ENCODE measurements around the gene DNAJA1.
A peak's percentile ranks its signal among the peaks of the same experiment; 100 is the strongest.
"Not testable (repeated sequence)": the region's sequence is repeated elsewhere in the genome, so short reads cannot be mapped to it uniquely, and the experiment has no call there.

Gene DNAJA1

DNA sequence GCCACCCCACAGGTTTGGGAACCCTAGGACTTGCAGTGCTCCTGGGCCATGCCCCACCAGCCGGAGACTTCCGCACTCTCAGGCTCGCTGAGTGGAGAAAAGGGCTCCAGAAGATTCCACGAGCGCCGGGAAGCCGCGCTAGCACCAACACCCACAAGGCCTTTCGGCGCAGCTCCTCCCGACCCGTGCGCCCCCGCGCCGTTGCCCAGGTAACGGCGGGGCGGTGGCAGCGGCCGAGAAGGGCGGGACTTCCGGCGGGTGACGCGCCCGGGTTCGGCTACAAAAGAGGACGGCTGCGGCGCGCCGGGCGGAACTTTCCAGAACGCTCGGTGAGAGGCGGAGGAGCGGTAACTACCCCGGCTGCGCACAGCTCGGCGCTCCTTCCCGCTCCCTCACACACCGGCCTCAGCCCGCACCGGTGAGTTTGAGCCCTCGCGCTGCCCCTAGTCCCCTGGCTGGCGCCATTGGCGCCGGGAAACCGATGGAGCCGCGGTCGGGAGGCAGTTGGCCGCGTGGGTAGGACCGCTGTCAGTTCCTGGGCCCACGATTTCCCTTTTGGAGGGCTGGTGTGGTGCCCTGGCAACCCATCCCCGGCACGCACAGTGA, at the start of gene DNAJA1:
DNAJA1 (plus strand) TSS at position 308 of the 606 bp plus-strand sequence. CDS start 1,212 bp downstream, outside the sequence.
- peak; percentile 91 for DNase-seq

DNA sequence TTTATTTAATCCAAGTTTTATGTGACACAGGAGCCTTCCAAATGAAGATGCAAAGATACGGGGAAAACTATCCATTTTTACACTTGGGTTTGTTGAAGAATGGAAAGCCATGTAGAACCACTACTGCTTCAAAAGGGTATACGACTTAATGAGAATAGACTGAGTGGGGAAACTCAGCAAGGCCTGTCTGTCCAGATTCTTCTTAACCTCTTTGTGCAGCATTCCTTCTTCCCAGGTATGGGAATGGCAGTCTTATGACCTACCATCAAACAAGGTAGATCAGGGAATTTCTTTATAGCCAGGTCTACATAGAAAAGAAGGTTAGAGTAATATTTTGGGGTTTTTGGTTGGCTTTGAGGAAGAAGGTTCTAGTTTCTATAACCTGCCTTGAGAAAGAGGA, 47.0 kb upstream of the DNAJA1 start:
- DNase-seq = no peak

DNA sequence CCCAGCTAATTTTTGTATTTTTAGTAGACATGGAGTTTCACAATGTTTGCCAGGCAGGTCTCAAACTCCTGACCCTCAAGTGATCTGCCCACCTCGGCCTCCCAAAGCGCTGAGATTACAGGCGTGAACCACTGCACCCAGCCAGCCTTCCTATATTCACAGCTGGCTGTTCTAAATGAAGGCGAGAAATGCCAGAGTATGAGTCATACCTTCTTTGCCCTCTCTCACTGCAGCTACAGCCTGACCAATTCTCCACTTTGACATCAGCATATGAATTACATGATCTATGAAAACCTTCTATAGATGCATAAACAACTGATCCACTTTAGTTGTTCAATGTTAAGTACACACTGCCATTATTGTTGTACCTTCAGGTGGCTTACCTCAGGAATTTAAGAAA, 38.1 kb upstream of the DNAJA1 start:
- DNase-seq = no peak

DNA sequence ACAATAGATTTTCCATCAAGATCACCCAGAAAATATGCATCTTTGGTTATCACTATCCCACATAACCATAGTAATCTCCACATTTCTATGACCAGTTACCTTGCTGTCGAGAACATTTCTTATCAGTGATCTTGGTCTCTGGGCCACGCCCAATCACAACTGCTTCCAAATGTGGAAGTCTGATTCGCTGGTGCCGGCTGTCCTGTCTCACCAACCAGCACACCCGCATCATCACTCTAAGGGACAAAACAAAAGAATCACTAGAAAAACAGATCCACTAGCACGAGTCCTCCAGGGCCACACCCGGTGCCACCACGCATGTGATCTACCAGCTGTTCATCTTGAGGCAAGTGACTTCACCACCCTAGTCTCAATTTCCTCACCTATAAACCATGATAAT, 35.4 kb upstream of the DNAJA1 start:
- no peak for DNase-seq

DNA sequence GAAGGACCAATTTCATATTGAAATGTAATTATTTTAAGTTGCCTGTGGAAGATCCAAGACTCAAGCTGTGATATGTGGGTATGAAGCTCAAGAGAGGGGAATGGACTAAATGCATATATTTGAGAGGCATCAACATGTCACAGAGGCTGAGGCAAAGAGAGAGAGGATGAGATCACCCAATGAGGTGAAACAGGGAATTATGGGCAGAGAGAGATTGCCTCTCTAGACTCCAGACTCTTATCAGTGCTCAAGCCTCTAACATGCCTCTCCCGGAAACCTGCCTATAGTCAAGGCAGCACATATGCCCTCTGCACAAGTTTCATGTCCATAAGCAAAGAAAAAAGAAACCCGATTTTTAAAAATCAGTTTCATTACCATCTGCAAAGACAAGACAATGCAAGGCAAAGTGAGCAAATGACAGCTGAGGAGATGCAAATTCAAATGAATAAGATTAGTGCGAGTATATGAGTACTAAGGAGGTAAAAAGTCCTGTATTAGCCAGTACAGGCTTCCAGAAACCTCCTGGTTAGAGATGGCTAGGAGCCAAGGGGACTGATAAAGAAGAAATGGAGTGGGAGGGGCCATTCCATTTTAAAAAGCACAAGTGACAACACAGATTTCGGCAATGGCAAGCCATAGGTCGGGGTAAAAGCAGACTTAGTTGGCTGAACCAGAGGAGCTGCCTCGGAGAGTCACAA, 33.0 kb upstream of the DNAJA1 start:
- no peak for DNase-seq

DNA sequence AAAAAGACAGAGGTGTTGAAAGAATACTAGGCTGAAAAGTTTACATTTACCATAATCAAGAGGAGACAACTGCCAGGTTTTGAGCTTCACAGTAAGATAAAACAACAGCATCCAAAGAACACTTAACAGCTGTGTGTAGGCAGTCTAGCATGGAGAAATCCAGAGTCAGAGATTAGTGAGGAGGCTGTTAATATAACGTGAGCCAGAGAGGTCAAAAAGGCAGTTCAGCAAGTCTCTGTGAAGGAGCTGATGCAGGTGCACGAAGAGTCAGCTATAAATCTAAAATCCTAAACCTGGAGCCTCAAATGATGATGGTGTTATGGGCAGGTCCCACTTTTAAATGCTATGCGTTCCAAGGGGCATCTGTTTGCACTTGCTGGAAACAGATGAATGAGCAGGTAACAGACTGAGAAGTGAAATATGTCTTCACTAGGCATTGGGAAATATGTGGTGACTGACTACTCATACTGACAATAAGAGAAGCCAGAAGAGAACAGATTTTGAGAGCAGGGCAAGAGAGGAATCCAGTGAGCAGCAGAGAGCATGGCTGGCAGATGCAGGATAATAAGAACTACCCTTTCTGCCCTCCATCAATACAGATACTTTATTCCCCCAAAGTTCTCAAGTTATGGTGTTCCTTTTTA, 32.4 kb upstream of the DNAJA1 start:
- DNase-seq = no peak

DNA sequence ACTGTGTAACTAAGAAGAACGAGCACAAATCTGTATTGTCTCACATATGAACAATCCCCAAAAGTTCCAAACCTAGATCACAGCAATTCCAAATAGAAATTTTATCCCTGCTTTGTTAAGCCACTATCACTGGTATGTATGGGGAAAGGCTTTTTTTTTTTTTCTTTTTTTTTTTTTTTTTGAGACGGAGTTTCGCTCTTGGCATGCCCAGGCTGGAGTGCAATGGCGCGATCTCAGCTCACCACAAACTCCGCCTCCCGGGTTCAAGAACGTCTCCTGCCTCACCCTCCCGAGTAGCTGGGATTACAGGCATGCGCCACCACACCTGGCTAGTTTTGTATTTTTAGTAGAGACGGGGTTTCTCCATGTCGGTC, 24.4 kb upstream of the DNAJA1 start:
- DNase-seq = not testable (repeated sequence)

DNA sequence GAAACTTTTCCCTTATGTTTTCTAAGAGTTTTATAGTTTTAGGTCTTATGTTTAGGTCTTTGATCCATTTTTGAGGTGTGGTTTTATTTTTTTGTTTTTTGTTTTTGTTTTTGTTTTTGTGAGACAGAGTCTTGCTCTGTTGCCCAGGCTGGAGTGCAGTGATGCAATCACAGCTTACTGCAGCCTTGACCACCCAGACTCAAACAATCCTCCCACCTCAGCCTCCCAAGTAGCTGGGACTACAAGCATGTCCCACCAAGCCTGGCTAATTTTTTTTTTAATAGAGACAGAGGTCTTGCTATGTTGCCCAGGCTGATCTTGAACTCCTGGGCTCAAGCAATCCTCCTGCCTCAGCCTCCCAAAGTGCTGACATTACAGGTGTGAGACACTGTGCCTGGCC, 19.7 kb upstream of the DNAJA1 start:
- not testable (repeated sequence) for DNase-seq

DNA sequence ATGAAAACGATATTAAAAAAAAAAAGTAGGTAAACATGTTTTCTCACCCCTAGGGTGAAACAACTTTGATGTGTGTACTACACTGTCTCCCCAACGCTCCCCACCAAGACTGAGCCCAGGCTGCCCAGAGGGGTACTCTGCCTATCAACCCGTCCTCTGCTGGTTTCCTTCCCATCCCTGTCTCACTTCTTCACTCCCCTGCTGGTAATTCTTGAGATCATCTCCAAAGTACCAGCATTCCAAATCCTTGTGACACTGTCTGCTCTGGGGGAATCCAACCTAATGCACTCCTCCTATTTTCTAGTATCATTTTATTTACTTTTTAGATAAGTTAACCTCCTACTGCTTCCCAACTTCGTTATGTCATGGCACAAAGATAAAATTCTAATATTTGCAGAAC, 17.3 kb upstream of the DNAJA1 start:
- DNase-seq = no peak

DNA sequence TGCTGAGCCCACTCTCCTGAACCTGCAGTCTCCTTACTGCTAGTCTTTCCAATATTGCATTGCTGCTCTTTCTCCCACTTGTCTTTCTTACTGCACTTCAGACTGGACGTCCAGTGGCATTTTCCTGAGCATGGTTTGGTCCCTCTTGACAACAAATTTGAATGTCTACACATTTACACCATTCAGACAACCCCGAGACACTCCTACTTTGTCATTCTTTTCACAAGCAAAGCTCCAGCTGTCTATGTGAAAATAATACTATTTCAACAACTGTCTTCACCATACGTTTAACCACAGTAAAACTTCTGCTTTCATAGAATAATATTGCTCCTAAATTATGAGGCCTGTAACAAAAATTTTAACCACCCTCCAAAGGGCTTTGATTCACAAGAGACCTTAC, 13.2 kb upstream of the DNAJA1 start:
- no peak for DNase-seq

DNA sequence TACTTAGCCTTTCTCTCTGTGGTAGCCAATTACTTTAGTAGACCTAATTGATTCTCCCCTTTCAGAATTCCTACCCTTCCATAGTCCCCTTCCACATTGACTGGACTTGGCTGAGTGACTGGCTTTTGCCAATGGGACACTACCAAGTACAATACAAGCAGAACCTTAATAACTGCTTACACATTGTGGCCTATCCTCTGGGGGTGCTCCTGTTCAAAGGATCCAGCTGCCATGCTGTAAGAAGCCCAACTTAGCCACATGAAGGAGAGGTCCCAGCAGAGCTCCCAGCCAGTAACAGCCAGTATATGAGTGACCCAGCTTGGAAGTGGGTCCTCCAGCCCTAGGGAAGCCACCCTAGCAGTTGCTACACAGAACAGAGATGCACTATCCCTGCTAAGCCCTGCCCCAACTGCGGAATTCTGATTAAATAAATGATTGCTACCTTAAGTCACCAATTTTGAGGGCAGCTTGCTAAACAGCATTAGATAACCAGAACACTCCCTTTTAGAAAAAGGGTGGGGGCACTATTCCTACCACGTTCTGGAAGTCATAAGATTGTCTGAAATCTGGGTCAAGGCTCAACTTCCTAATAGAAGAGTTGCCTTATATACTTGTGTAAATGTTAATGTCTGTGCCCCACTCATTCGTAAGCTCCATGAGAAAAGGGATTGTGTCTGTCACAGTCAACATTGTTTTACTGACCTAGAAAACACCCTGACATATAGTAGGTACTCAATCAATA, 12.6 kb upstream of the DNAJA1 start:
- no peak for DNase-seq

DNA sequence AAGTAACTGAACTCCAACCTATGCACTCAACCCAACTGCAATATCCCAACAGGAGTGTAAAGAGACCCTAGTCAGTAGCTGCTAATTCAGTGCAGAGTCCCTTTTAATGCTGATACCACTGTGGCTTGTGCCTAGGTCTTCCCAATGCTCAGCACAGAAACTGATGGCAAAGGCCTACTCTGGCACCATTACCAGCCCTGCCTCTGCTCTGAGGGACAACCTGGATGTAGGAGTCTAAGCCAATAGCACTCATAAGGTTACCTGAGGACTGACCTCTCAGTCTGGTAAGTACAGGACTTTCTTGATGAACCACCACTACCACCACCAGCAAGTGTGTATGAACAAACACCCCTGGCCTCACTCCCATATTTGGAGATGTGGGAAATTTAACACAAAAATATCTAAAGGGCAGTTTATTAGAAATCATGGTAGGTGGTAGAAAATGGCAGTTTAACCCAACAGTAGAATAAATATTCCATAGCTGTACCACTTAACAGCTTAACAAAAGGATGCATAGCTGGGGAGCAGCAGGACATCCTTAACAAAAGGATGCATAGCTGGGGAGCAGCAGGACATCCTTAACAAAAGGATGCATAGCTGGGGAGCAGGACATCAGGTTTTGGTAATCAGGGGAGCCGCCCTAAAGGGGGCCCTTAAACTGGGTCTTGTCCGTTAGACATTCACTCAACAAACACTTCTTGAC, 11.0 kb upstream of the DNAJA1 start:
- DNase-seq = no peak

DNA sequence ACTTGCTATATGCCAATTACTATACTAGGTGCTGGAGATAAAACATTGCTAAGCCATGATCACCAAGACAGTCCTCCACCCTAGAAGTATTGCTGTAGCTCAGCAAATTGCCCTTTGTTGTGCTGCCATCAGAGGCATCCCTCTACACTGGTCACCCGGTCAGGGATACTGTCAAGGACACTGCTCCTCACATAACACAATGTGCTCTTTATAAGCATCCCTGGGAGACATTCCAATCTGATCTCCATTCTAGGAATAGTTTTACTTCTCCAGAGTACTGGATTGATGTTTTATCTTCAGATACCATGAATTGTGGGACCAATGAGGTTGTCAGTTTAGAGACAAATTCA, 10.4 kb upstream of the DNAJA1 start:
- DNase-seq = no peak

DNA sequence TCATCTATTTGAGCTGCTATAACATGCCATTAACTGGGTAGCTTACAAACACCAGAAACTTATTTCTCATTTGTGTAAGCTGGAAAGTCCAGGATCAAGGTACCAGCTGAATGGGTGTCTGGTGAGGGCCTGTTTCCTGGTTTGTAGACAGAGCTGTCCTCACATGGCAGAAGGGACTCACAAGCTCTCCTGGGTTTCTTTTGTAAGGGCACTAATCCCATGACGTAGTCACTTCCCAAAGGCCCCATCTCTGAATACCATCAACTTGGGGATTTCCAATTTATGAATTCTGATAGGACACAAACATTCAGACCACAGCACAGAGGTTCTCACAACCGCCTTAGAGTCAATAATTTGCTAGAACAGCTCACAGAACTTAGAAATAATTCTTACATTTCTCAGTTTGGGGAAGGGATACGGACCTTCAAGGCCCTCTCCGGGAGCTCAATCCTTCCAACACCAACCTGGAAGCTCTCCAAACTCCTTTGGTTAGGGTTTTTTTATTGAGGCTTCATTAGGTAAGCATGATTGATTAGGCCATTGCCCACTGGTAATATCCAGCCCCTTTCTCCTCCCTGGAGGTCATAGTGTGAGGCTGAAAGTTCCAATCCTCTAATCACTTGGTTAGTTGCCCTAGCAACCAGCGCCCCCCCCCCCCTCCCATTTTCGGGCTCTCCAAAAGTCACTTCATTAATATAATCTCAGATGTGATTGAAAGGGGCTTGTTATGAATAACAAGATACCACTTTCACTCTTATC, 7.6 kb upstream of the DNAJA1 start:
- DNase-seq = no peak

DNA sequence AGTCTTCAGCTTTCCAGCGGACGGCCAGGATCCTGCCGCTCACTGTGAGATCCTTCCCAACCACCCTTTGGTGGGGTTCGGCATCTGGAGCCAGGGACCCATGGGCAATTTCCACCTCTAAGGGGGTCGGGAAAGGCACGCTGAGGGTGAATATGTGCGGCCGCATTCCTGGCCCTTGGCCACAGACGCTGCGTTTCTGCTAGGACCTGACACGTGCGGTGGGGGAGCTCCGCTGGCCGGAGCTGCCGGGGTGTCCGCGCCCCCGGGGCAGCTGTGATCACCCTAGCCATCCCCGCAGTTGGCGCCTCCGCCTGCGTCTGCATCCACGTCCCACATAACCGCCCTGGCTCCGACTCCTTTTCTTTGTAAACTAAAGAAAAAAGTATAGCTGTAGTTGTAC, 5.3 kb upstream of the DNAJA1 start:
- no peak for DNase-seq

DNA sequence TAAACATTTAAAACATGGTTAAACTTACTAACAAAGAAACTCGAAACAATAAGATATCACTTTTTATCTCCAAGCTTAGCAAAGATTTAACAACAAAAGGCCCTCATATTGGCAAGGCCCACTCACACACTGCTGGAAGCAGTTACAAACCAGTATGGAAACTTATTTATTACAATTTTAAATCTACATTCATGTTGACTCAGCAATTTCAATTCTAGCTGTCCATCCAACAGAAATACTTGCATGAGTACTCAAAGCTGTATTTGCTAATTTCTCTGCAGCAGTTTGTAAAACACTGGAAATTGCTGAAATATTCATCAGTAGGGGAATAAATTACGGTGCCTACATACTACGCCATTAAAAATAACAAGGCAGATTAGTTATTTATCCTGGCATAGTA, 2.8 kb upstream of the DNAJA1 start:
- DNase-seq = no peak

DNA sequence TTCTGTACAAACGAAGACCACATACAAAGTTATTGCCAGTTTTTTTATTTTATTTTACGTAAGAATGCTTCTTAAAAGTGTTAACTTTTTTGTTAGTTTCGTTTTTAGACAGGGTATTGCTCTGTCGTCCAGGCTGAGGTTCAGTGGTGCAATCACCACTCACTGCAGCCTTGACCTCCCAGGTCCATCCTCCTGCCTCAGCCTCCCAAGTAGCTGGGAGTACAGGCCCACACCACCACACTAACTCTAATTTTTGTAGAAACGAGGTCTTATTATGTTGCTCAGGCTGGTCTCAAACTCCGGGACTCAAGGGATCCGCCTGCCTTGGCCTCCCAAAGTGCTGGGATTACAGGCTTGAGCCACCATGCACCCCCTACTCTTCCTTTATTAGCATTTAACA, 2.3 kb upstream of the DNAJA1 start:
- no peak for DNase-seq

DNA sequence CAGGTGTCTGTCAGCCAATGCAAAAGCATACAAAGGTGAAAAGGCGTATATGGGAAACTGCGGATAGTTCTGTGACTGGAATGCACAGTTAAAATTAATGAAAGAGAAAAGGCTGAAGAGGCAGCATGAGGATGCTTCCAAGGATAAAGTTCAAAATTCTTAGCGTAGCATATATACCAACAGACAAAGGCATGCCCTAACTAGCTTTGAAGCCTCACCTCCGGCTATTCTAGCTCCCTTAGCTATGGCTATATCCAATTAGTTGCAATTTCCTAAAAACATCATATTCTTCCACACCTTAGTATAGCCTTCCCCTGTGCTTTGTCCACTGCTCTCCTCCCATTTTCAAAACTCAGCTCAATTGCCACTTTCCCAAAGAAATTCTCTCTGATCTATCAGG, 1.4 kb upstream of the DNAJA1 start:
- DNase-seq = no peak

DNA sequence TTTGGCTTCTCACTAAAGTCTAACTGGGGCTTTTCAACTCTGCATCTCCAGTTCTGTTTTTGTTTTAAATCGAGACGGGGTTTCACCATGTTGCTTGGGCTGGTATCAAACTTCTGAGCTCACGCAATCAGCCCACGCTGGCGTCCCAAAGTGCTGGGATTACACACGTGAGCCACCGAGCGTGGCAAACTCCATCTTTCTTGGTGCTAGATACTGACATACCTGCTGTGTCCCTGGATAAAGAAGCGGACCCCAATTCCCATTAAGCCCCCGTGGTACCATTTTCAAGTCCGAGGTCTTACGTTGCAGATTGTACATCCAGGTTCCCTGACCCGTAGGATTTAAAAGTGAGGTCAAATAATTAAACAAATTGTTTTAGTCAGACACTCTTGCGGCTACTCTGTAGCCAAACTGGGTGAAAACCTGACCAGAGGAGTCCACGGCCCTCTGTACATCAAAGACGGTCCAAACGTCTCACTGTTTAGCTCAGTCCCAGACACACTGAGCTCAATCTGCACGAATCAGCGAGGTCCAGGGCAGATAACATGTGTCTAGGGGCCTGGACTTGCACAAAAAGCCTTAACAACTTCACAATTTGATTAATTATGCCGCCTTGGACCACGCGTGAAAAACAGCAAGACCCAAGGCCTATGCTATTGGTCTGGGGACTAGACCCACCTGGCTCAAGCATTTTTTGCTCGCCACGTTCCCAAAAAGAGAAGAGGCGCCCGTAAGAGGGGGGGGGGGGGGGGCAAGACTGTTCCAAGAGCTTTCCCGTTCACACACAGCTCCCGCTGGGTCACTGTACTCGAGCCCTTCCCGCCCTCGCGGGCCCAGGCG, 727 bp upstream of the DNAJA1 start:
- DNase-seq = peak; percentile 58

DNA sequence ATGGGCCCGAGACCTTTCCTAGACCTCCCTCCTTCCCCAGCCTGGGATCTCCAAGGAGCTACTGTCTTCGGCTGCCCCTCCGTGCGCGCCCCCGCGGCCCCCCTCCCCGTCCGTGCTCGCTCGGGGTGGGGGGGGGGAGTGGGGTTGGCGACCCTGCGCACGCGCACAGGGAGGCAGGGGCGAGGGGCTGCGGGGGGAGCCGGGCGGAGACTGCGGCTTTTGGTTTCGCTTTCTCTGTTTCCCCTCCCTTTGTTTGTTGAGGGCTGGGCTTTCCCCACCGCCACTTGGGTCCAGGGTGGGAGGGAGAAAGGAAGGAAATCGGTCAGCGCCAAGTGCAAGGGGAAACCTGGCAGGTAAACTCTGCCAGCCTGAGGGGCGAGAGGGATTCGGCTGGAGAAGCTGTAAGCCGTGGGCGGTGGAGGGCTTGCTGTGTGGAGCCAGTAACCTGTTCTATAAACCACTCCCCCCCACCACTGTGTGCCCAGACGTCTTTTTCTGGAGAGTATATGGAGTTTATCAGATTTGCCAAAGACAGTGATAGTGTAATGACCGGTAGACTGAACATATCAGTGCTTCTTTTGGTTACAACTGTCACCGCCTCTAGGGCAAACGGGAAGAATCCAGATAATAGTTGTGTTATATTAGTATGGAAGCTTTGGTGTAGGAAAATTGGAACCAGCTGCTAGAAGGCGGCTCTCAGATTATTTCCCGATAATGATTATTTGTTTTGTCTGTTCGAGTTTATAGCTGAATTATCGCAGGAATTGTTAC, 684 bp downstream of the DNAJA1 start:
- DNase-seq = peak; percentile 84

Measured in NCI-H1105 treated with DMSO at 0.1 percent for 48 hours (cell line).